ENCODE results near the gene SEL1L3. TPM values are rescaled to one million over a fixed set of nuclear protein-coding genes. Genes with fewer than 3 reads are reported as not detected.

Gene SEL1L3
- total and polyA plus RNA-seq, 2 donors (not counting 3 experiments of a cell fraction or from before 2014, with no cell fraction given): 53.4 to 122 TPM

DNA sequence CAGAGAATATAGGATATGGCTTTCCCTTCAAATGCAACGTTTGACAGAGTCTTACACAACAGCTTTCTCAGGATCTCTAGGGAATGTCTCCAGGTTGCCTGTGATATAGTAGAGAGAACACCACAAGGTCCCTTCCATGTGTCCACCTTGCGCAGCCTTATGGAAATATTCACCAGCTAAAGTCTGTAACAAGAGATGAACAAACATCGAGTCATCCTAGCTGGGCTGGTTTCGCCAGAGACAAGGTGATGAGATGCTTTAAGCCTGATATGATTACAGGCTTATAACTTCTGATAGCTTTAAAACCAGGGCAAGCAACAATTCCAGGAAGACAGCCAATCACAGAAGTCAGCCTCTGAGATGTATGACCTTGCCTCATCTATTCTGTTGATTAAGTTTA lies 83.8 kb downstream of the SEL1L3 start:
- dilution Hi-C loops (cut with MboI; ENCODE audit: extremely low pct_ligation_motif_present, low sequenced_read_pairs) (no loop called here), intact Hi-C loops (cut with micrococcal nuclease) (no loop called here)
- TF ChIP-seq POLR2A (IDR thresholded peaks at IDR 0.05; ENCODE audit: low read depth, low read length) (no peak), EZH2 (IDR thresholded peaks at IDR 0.05; ENCODE audit: borderline replicate concordance, low read depth, low read length, severe bottlenecking) (no peak), POLR2AphosphoS5 (IDR thresholded peaks at IDR 0.05; ENCODE audit: insufficient read depth, low read depth, low read length) (no peak), MYC (IDR thresholded peaks at IDR 0.05; ENCODE audit: low read depth, low read length) (no peak), FOS (IDR thresholded peaks at IDR 0.05; ENCODE audit: borderline replicate concordance, insufficient read depth, low read length) (no peak), JUN (IDR thresholded peaks at IDR 0.05; ENCODE audit: borderline replicate concordance, insufficient read depth, insufficient read length, low read depth) (no peak), MAX (IDR thresholded peaks at IDR 0.05; ENCODE audit: insufficient read depth, insufficient read length) (no peak), GATA2 (IDR thresholded peaks at IDR 0.05; ENCODE audit: insufficient read depth, insufficient read length, low read depth, low read length) (no peak)
- TF ChIP-seq, protein P1, sequence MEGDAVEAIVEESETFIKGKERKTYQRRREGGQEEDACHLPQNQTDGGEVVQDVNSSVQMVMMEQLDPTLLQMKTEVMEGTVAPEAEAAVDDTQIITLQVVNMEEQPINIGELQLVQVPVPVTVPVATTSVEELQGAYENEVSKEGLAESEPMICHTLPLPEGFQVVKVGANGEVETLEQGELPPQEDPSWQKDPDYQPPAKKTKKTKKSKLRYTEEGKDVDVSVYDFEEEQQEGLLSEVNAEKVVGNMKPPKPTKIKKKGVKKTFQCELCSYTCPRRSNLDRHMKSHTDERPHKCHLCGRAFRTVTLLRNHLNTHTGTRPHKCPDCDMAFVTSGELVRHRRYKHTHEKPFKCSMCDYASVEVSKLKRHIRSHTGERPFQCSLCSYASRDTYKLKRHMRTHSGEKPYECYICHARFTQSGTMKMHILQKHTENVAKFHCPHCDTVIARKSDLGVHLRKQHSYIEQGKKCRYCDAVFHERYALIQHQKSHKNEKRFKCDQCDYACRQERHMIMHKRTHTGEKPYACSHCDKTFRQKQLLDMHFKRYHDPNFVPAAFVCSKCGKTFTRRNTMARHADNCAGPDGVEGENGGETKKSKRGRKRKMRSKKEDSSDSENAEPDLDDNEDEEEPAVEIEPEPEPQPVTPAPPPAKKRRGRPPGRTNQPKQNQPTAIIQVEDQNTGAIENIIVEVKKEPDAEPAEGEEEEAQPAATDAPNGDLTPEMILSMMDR (IDR thresholded peaks at IDR 0.05; ENCODE audit: extremely low read depth in 1 of 2, insufficient read depth in 1 of 2, low read depth in 1 of 2, low read length in 2 of 2): no peak
- Histone ChIP-seq H3K36me3 (ENCODE audit: control insufficient read depth in 2 of 2, extremely low read depth in 1 of 2, insufficient read depth in 2 of 2, low read length in 2 of 2) (peaks cover 18 to 21% of the 10 kb centered on the region in 2 experiments), H3K4me2 (ENCODE audit: insufficient read depth, low read length) (no peak overlapping the region), H4K20me1 (replicated peaks; ENCODE audit: control insufficient read depth, extremely low read depth, insufficient read depth, low read length) (no peaks in the 10 kb centered on the region), H3K9ac (replicated peaks; ENCODE audit: extremely low read depth, insufficient read depth, low read length) (no peak overlapping the region), H3K9me1 (replicated peaks; ENCODE audit: control insufficient read depth, extremely low read depth, insufficient read depth, low read length) (no peaks in the 10 kb centered on the region), H3K9me3 (replicated peaks; ENCODE audit: control insufficient read depth, insufficient read depth, low read length) (no peaks in the 10 kb centered on the region), H2AFZ (ENCODE audit: low read depth, low read length) (no peak overlapping the region), H3K79me2 (ENCODE audit: control insufficient read depth, insufficient read depth, low read length) (no peaks in the 10 kb centered on the region), H3K27me3 (ENCODE audit: control insufficient read depth in 2 of 2, insufficient read depth in 2 of 2, low read length in 2 of 2) (no peaks in the 10 kb centered on the region), H3K4me3 (replicated peaks in 1 of 3; ENCODE audit: insufficient read depth in 1 of 3, low read depth in 1 of 3, low read length in 3 of 3) (no peak overlapping the region), H3K27ac (ENCODE audit: insufficient read depth, low read depth, low read length) (no peak overlapping the region), H3K4me1 (ENCODE audit: control insufficient read depth, extremely low read depth, insufficient read depth, low read length) (no peaks in the 10 kb centered on the region)
- FAIRE-seq: no peak
- DNase-seq (ENCODE audit: low read depth, low spot score): no peak
- ChIA-PET POLR2A (no interaction called here), CTCF (interaction anchor here (0.5 to 2.2 kb wide), 3 partner anchors 11 to 473 kb away, joined by 3 to 9 read pairs (median 3); no protein-coding TSS in a partner anchor)
- no TSS peak for BruUV-seq (replicated peaks)

Data from endothelial cell of umbilical vein (primary cell).